DOHH2 (cell line): ENCODE data around the gene PPP1R27.

Experiments
- H3F3A ChIP-seq: fragments of 200-600 bp; sonication (generic), shearing (Covaris generic); 2 replicates; pipeline ENCODE4 v1.6.0; 2016; ENCODE audit warnings: antibody characterized with exemption, mild to moderate bottlenecking; ENCODE audit not compliant: control insufficient read depth, insufficient read depth
- H3K27ac ChIP-seq: fragments of 200-600 bp; sonication (generic); 2 replicates; pipeline ENCODE4 v1.5.1; 2014; ENCODE audit warnings: low read depth, mild to moderate bottlenecking, low read length, moderate library complexity
- H3K27me3 ChIP-seq: fragments of 200-600 bp; sonication (generic); 2 replicates; pipeline ENCODE4 v1.6.1; 2014; ENCODE audit warnings: mild to moderate bottlenecking, low read length, mixed read lengths; ENCODE audit not compliant: control insufficient read depth
- H3K36me3 ChIP-seq: fragments of 200-600 bp; sonication (generic); 2 replicates; pipeline ENCODE4 v1.6.1; 2014; ENCODE audit warnings: mild to moderate bottlenecking, low read length, moderate library complexity, mixed read lengths; ENCODE audit not compliant: control insufficient read depth
- H3K4me1 ChIP-seq: fragments of 200-600 bp; sonication (generic); 2 replicates; pipeline ENCODE4 v1.6.1; 2014; ENCODE audit warnings: mild to moderate bottlenecking, low read length, mixed read lengths; ENCODE audit not compliant: control insufficient read depth
- H3K4me2 ChIP-seq: fragments of 200-600 bp; sonication (generic); 2 replicates; pipeline ENCODE4 v1.6.0; 2014; ENCODE audit warnings: mild to moderate bottlenecking, low read length, moderate library complexity
- H3K4me3 ChIP-seq: fragments of 200-600 bp; sonication (generic); 2 replicates; pipeline ENCODE4 v1.5.1; 2014; ENCODE audit warnings: mild to moderate bottlenecking, low read length, mixed read lengths
- H3K79me2 ChIP-seq: fragments of 200-600 bp; sonication (generic); 2 replicates; pipeline ENCODE4 v1.6.1; 2014; ENCODE audit warnings: mild to moderate bottlenecking, low read length, mixed read lengths; ENCODE audit not compliant: control insufficient read depth
- H3K9me2 ChIP-seq: fragments of 200-600 bp; sonication (generic); replicated peaks from 2 replicates; pipeline ENCODE4 v1.6.1; 2014; ENCODE audit warnings: mild to moderate bottlenecking, low read length, mixed read lengths; ENCODE audit not compliant: control insufficient read depth
- H3K9me3 ChIP-seq: fragments of 200-600 bp; sonication (generic); 2 replicates; pipeline ENCODE4 v1.6.1; 2014; ENCODE audit warnings: antibody characterized with exemption, low read length, mixed read lengths; ENCODE audit not compliant: control insufficient read depth, insufficient read depth
- H4K20me1 ChIP-seq: fragments of 200-600 bp; sonication (generic); 2 replicates; pipeline ENCODE4 v1.6.0; 2014; ENCODE audit warnings: low read depth, mild to moderate bottlenecking, antibody characterized with exemption, low read length, moderate library complexity; ENCODE audit not compliant: control insufficient read depth, insufficient read depth
- CTCF ChIP-seq: fragments of 200-600 bp; sonication (generic); IDR thresholded peaks from one replicate; pipeline ENCODE4 v1.5.1; 2014; ENCODE audit warnings: antibody characterized with exemption, mild to moderate bottlenecking, low read depth, low read length; ENCODE audit not compliant: poor library complexity, severe bottlenecking
- EZH2phosphoT487 ChIP-seq: fragments of 200-600 bp; sonication (generic); IDR thresholded peaks from 2 replicates; pipeline ENCODE4 v1.6.1; 2017; ENCODE audit warnings: borderline replicate concordance, mild to moderate bottlenecking, antibody characterized with exemption, low read length, moderate library complexity, mixed read lengths

Gene PPP1R27

GRCh38 chr17:81821147-81821546, 13.7 kb downstream of the PPP1R27 start:
- Histone ChIP-seq H3K9me2 (no peaks in the 10 kb centered on the region), H3K27me3 (no peaks in the 10 kb centered on the region), H3K27ac (no peak overlapping the region), H3K4me1 (no peaks in the 10 kb centered on the region), H3K4me2 (no peak overlapping the region), H3K9me3 (no peaks in the 10 kb centered on the region), H4K20me1 (no peaks in the 10 kb centered on the region), H3K79me2 (no peaks in the 10 kb centered on the region), H3F3A (no peaks in the 10 kb centered on the region), H3K36me3 (no peaks in the 10 kb centered on the region), H3K4me3 (no peak overlapping the region)
- no peak for TF ChIP-seq CTCF
- no peak for TF ChIP-seq EZH2phosphoT487

DNA sequence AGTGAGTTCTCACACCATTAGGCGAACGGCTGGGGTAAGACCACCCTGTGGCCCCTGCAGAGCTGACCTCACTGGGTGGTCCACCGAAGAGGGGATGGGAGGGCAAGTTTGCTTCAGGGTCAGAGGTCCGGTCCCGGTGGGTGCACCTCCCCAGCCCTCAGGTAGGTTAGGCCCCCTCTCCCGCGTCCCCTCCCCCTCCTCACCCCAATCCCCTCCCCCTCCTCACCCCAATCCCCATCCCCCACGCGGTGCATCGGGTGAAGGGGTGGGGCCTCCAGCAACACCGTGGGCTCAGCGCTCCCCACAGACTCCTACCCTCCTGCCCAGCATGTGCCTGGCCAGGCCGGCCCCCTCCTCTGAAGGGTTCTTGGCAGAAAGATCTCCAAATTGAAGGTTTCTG, 15.1 kb downstream of the PPP1R27 start:
- Histone ChIP-seq H3K79me2 (no peaks in the 10 kb centered on the region), H3K9me3 (no peaks in the 10 kb centered on the region), H3K36me3 (no peaks in the 10 kb centered on the region), H3K4me2 (no peak overlapping the region), H3K27ac (no peak overlapping the region), H3F3A (no peaks in the 10 kb centered on the region), H3K27me3 (no peaks in the 10 kb centered on the region), H4K20me1 (no peaks in the 10 kb centered on the region), H3K4me3 (no peak overlapping the region), H3K4me1 (no peaks in the 10 kb centered on the region), H3K9me2 (no peaks in the 10 kb centered on the region)
- TF ChIP-seq EZH2phosphoT487 (no peak), CTCF (no peak)

DNA sequence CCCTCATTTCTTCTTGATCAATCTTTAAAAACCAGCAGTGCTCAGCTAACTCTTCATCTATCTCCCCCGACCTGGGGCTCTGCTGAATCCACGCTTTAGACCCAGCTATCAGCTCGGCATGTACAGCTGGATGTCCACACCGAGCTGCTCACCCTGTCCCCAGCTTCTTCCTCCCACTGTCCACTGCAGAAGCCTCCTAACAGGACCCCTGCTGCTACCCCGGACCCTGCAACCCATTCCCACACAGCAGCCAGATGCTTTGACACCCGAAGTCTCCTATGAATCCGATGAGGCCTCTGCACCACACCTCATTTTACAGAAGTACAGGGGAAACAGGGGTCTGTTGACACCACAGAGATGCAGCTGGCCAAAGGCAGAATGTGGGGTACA, 17.1 kb downstream of the PPP1R27 start:
- no peaks in the 10 kb centered on the region for H4K20me1 ChIP-seq
- no peaks in the 10 kb centered on the region for H3K79me2 ChIP-seq
- H3K9me2 ChIP-seq, result no peaks in the 10 kb centered on the region
- H3K4me2 ChIP-seq, result no peak overlapping the region
- no peaks in the 10 kb centered on the region for H3K9me3 ChIP-seq
- H3K4me1 ChIP-seq, result no peaks in the 10 kb centered on the region
- H3K36me3 ChIP-seq, result no peaks in the 10 kb centered on the region
- no peaks in the 10 kb centered on the region for H3K27me3 ChIP-seq
- no peak for TF ChIP-seq CTCF
- TF ChIP-seq EZH2phosphoT487, result no peak
- H3K4me3 ChIP-seq, result no peak overlapping the region
- no peak overlapping the region for H3K27ac ChIP-seq
- no peaks in the 10 kb centered on the region for H3F3A ChIP-seq

DNA sequence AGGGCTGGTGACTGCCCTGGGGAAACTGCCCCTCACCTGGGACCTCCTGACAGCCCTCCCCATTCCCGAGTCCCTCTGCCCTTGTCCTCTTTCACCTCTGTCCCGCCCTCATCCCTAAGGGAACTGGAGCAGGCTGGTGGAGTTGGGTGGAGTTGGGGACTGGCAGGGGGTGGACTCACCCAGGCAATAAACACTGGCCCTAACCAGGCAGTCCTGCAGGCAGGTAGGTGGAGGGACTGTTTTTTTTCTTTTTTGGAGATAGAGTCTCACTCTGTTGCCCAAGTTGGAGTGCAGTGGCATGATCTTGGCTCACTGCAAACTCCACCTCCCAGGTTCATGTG, 19.2 kb downstream of the PPP1R27 start:
- Histone ChIP-seq H3K79me2 (no peaks in the 10 kb centered on the region), H3K36me3 (no peaks in the 10 kb centered on the region), H3K4me3 (no peak overlapping the region), H3K27me3 (no peaks in the 10 kb centered on the region), H3K4me2 (no peak overlapping the region), H3K9me2 (no peaks in the 10 kb centered on the region), H4K20me1 (no peaks in the 10 kb centered on the region), H3K27ac (no peak overlapping the region), H3K4me1 (no peaks in the 10 kb centered on the region), H3F3A (no peaks in the 10 kb centered on the region), H3K9me3 (no peaks in the 10 kb centered on the region)
- TF ChIP-seq CTCF (no peak), EZH2phosphoT487 (no peak)
